Astrocyte (in vitro differentiated cells and primary cell): ENCODE measurements around the gene MAPKAPK5.

ENCODE experiments used
- EZH2 ChIP-seq: IDR thresholded peaks from 2 replicates; pipeline ENCODE4 v1.6.1; 2012; ENCODE audit warnings: mild to moderate bottlenecking, low read length, inconsistent platforms; ENCODE audit not compliant: insufficient read depth
- TF ChIP-seq, protein P1 (sequence below): IDR thresholded peaks from 2 replicates; pipeline ENCODE4 v1.5.1; 2011; ENCODE audit warnings: low read depth, mild to moderate bottlenecking, inconsistent platforms, low read length, moderate library complexity; ENCODE audit not compliant: insufficient read depth

DNA sequence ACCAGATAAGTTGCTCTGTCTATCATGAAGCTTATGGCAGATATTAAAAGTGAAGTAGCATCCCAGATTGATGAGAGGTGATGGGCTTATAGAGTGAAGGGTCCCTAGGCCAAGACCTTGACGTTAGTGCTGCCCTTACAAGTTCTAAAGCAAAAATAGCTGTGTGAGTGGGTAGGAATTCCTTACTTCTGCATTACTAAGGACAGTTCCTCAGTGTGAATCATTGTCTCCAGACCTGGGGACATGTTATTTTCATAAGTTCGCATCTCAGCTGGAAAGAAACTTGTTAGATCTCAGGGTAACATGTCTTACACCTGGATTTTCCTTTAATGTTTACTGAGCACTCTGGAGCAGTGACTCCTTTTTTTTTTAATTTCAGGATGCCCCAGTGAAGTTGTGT, 28.7 kb downstream of the MAPKAPK5 start:
- TF ChIP-seq, protein P1, sequence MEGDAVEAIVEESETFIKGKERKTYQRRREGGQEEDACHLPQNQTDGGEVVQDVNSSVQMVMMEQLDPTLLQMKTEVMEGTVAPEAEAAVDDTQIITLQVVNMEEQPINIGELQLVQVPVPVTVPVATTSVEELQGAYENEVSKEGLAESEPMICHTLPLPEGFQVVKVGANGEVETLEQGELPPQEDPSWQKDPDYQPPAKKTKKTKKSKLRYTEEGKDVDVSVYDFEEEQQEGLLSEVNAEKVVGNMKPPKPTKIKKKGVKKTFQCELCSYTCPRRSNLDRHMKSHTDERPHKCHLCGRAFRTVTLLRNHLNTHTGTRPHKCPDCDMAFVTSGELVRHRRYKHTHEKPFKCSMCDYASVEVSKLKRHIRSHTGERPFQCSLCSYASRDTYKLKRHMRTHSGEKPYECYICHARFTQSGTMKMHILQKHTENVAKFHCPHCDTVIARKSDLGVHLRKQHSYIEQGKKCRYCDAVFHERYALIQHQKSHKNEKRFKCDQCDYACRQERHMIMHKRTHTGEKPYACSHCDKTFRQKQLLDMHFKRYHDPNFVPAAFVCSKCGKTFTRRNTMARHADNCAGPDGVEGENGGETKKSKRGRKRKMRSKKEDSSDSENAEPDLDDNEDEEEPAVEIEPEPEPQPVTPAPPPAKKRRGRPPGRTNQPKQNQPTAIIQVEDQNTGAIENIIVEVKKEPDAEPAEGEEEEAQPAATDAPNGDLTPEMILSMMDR: no peak
- TF ChIP-seq EZH2: no peak
